HG02610 (cell line): ENCODE results near the gene LCN10.
"Not testable (repeated sequence)": the region's sequence is repeated elsewhere in the genome, so short reads cannot be mapped to it uniquely, and the experiment has no call there.

ENCODE experiments used
- ATAC-seq: cut with Tn5 transposase; IDR thresholded peaks from one replicate; pipeline ENCODE4 v1.9.1; 2021; ENCODE audit warnings: mild to moderate bottlenecking, moderate library complexity; ENCODE audit not compliant: unreplicated experiment

LCN10 gene

GRCh38 chr9:136704741-136705140 lies 38.0 kb downstream of the LCN10 start:
- not testable (repeated sequence) for ATAC-seq

GRCh38 chr9:136703276-136703860 lies 39.4 kb downstream of the LCN10 start:
- no peak for ATAC-seq

GRCh38 chr9:136701668-136702053 lies 41.1 kb downstream of the LCN10 start:
- ATAC-seq, result no peak

DNA sequence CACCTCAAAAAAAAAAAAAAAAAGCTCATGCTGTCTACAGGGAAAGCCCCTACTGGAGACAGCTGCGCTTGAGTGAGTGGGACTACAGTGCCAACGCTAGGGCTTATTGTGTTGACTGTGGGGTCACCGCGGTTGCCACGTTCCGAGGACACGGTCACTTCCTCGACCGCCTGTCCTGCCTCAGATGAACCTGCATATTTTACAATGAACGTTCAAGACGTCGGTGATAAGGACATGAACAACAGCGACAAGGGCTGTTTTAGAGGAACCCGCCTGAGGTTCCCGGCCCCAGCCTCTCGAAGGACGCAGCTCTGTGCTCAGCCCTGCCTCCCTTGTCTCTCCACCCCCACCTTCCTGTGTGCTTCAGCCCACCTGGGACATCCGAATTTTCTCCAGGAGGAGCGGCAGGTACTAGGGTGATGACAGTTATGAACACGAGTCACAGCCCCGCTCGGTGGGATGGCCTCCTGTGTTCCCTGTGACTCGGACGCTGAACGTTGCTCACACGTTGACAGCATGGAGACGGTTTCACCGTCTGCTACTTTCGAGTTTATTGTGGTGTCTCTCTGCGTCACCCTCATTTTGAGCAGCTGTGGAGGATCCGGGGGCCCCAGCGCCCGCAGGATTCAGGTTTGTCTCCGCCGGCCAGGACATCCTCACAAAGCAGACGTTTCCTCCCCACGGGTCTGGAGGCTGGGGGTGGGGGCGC lies 41.6 kb downstream of the LCN10 start:
- ATAC-seq, result peak; percentile 54

DNA sequence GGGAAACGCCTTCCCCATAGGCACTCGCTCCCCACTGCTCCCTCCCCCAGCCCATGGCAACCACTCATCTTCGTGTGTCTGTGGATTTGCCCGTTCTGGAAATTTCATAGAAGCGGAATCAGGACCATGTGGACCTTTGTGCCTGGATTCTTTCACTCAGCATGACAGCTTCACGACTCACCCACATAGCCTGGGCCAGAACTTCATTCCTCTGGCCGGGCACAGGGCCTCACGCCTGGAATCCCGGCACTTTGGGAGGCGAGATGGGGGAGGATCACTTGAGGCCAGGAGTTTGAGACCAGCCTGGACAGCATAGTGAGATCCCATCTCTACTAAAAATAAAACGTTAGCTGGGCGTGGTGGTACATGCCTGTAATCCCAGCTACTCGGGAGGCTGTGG lies 42.4 kb downstream of the LCN10 start:
- ATAC-seq, result no peak

DNA sequence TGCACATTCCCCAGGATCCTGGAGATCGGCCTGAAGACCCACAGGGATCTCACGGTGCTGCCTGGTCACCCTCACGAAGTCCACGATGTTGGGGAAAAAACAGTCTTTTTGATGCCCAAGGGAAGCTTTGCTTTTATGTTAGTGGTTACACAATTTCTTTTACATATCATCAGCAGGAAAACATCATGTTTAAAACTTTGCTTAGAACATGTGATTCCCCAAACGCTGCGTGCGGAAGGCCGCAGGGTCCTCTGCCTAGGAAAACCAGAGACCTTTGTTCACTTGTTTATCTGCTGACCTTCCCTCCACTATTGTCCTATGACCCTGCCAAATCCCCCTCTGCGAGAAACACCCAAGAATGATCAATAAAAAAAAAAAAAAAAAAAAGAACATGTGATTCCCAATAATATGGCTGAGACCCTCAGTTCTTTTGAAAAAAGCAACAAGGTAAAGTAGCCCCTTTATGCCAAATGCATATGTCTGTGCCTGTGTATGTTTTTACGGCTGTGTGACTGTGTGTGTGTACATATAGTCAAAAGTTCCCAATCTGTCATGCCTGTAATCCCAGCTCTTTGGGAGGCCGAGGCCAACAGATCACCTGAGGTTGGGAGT lies 44.0 kb downstream of the LCN10 start:
- ATAC-seq, result no peak

DNA sequence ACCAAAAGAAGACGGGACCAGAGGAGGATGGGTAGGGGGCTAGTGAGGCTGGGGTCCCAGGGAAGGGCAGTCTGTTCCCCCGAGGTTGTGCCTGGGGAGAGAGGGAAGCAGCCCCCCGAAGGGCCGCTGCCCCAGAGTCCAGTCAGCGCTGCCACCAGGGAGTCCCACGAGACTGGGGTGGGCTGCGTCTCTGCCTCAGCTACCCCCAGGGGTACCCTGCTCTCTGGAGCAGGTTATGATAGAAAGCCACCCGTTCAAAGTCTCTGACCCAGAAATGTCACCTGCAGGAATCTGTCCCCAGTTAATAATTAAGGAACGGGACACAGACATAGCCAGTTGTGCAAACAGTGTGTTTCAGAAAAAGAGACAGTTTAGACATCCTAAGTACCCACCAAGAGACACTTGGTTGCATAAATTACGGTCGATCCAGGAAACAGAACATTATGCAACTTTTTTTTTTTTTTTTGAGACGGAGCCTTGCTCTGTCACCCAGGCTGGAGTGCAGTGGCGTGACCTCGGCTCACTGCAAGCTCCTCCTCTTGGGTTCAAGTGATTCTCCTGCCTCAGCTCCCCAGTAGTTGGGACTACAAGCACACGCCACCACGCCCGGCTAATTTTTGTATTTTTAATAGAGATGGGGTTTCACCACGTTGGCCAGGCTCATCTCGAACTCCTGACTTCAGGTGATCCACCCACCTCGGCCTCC lies 44.8 kb downstream of the LCN10 start:
- ATAC-seq, result no peak

DNA sequence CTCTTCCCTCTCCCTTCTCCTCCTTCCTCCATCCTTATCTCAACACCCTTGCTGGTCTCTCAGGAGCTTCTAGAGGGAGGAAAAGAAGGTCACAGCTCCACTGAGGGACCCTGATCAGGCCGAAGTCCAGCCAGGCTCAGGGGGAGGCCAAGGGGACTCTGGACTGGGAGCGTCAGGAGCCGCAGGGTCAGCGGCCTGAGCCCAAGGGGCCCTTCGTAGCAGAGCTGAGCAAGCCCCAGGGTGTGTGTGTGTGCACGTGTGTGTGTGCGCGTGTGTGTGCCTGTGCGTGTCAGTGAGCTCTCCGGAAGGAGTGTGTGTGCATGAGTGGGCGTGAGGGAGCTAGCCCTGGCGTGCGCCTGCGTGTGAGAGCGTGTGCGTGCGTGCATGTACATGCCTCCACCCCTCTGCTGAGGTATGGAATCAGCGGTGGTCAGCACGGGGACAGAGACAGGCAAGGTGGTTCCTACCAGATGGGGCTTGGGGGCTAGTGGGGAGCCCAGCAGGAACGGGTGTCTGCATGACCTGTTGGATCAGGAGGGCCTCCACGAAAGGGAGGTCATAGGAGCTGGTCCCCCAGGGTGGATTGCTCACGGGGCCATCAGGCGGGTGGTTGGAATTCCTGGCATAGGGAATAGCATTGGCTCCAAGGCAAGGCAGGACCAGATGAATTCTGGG lies 45.5 kb downstream of the LCN10 start:
- ATAC-seq, result no peak

GRCh38 chr9:136696502-136696901 lies 46.2 kb downstream of the LCN10 start:
- ATAC-seq, result no peak

DNA sequence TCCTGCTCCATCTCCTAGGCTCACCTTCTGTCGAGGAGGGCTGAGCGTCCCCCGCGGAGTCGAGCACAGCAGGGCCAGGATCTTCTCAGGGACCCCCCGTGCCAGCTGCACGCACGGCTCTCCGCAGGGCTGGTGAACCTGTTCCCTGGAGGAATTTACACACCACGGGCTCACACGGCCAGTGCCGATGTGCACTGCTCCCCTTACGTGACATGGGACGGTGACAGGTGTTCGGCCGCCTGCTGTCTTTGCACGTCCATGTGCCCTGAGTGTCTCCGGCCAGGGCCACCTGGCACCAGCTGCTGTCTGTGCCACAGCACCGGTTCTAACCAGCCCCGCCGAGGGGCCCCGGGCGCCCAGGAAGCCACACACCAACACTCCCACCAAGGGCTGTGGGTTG lies 46.8 kb downstream of the LCN10 start:
- no peak for ATAC-seq

DNA sequence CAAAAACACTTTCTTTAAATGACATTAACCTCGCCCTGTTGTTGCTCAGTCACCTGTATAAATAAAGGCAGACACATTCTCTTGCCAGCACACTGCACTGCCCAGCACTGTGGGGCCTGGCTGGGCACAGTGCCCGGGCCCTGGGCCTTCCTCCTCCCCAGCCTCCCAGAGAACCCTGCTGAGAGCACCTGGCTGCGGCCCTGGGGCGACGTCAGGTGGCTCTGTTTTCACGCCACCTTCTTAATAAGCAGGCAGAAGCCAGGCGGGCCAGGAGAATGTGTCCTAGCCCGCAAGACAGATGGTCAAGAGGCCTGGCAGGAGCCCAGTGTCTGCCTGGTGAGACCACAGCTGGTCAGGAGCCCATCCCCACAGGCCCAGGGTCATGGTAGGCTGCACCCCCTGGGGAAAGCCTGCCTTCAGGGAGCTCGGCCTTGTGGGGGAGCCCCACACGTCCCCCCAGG lies 47.3 kb downstream of the LCN10 start:
- no peak for ATAC-seq

GRCh38 chr9:136694872-136695247 lies 47.9 kb downstream of the LCN10 start:
- no peak for ATAC-seq

DNA sequence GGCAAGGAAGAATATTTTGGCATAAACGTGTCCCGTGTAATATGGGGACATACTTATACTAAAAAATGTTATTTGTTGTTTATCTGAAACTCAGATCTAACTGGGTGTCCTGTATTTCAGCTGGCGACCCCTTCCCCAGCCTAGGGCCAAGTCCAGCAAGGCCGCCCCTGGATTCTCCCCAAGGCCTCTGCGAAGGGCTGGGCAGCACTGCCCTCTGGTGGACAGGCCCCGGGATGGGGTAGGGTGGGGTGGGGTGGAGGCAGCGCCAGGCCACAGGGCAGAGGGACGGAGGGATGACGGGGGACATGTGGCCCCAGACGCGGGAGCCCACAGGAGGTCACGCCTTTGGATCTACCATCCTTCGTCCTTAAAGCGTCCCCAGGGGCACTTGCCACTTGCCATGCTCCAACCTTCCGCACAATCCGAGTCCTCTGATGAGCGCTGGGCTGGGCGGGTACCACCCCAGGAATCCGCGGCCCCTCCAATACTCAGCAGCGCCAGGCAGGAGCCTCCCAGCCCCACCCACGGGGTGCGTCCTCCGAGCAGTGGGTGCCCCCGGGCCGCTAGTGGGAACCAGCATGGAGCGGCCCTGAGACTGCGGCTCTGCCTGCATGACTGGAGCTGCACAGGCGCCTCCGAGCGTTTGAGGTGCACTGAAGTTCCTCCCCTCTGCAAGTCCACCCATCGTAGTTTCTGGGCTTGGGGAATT lies 48.4 kb downstream of the LCN10 start:
- no peak for ATAC-seq

GRCh38 chr9:136693490-136694162 lies 49.1 kb downstream of the LCN10 start:
- ATAC-seq, result no peak

- no peak for ATAC-seq
Measured at GRCh38 chr9:136693135-136693489, 49.6 kb downstream of the LCN10 start.

DNA sequence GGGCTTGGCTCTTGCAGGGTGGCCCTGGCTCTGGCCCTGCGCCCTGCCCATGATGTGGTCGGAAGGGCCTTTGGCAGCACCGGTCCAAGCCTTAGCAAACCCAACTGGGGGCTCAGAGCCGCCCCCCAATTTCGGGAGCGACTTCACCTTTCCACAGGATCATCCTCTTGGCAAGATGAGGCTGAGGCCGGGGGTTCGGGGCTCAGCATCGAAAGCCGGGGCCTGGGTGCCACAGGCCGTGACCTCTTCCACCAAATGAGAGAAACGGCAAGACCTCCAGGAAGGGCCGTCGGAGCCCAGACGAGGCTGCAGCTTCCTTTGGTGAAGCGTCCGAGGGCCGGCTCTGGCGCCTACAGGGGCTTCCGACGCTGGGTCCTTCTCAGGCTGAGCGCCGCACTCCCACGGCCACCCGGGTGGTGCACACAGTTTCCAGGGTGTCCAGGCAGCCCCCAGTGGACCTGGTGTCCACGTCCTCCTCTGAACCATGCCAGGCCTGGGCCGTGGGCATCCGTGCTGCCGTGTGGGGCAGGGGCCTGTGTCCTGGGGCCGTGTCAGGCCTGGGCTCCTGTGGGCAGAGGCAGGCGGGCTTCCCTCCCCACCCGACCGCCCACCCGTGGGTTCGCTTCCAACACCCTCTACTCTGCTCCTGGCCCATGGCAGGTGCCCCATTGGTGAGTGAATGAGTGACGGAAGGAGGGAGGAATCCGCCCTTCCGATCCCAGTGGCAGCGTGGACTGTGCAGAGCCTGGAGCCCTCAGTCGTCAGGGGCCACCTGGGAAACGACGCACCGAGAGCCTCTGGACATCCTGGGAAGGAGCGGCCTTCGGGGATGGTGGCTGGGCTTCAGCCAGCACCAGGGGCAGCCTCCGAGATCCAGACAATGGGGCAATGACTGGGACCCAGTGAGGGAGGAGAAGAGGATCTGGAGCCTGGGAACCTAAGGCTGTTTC lies 50.3 kb downstream of the LCN10 start:
- ATAC-seq, result no peak

GRCh38 chr9:136691316-136692184 lies 51.2 kb downstream of the LCN10 start:
- ATAC-seq, result no peak

- no peak for ATAC-seq
Measured at GRCh38 chr9:136690806-136691261, 51.9 kb downstream of the LCN10 start.
